H9 (cell line): ENCODE measurements around the gene DNAJC15. TPM values are rescaled to one million over a fixed set of nuclear protein-coding genes. Genes with fewer than 3 reads are reported as not detected.

Experiments used
- DNase-seq: peaks from one replicate; pipeline ENCODE4 v3.0.0-alpha.2; 2017
- H2AFZ ChIP-seq: one replicate; pipeline ENCODE4 v1.6.1; 2013; ENCODE audit warnings: mild to moderate bottlenecking, low read length, control low read depth, moderate library complexity
- H2AK5ac ChIP-seq: 2 replicates; pipeline ENCODE4 v1.6.1; 2013; ENCODE audit warnings: low read length, control low read depth, mixed read lengths; ENCODE audit not compliant: insufficient read length
- H2BK120ac ChIP-seq: one replicate; pipeline ENCODE4 v1.6.1; 2013; ENCODE audit warnings: low read depth, mild to moderate bottlenecking, low read length, control low read depth, inconsistent platforms; ENCODE audit not compliant: poor library complexity, severe bottlenecking
- H2BK12ac ChIP-seq: 2 replicates; pipeline ENCODE4 v1.6.1; 2013; ENCODE audit warnings: low read length, control low read depth, mixed read lengths, low read depth; ENCODE audit not compliant: insufficient read length
- H2BK15ac ChIP-seq: 2 replicates; pipeline ENCODE4 v1.6.1; 2013; ENCODE audit warnings: low read depth, low read length, control low read depth
- H2BK20ac ChIP-seq: one replicate; pipeline ENCODE4 v1.6.1; 2013; ENCODE audit warnings: low read depth, mild to moderate bottlenecking, low read length, control low read depth, inconsistent platforms; ENCODE audit not compliant: poor library complexity, severe bottlenecking
- H2BK5ac ChIP-seq: 2 replicates; pipeline ENCODE4 v1.6.1; 2013; ENCODE audit warnings: low read length, control low read depth, mixed read lengths; ENCODE audit not compliant: insufficient read length
- H3K14ac ChIP-seq: 2 replicates; pipeline ENCODE4 v1.6.1; 2013; ENCODE audit warnings: low read length, control low read depth; ENCODE audit not compliant: insufficient read depth
- H3K18ac ChIP-seq: 2 replicates; pipeline ENCODE4 v1.6.1; 2013; ENCODE audit warnings: low read depth, mild to moderate bottlenecking, mixed read lengths, low read length, control low read depth; ENCODE audit not compliant: insufficient read length
- H3K23ac ChIP-seq: 2 replicates; pipeline ENCODE4 v1.6.1; 2013; ENCODE audit warnings: low read length, control low read depth, mixed read lengths, low read depth; ENCODE audit not compliant: insufficient read length
- H3K23me2 ChIP-seq: 2 replicates; pipeline ENCODE4 v1.6.1; 2013; ENCODE audit warnings: low read depth, mild to moderate bottlenecking, mixed read lengths, low read length, control low read depth; ENCODE audit not compliant: insufficient read length, poor library complexity, severe bottlenecking
- H3K27ac ChIP-seq: 2 replicates; pipeline ENCODE4 v1.5.1; 2013; ENCODE audit warnings: low read length, control low read depth, mixed read lengths, low read depth; ENCODE audit not compliant: insufficient read length
- H3K27me3 ChIP-seq: 2 replicates; pipeline ENCODE4 v1.6.1; 2013; ENCODE audit warnings: low read length, control low read depth, inconsistent platforms; ENCODE audit not compliant: insufficient read depth
- H3K4ac ChIP-seq: 2 replicates; pipeline ENCODE4 v1.6.1; 2013; ENCODE audit warnings: low read depth, mild to moderate bottlenecking, control low read depth, inconsistent platforms, low read length, moderate library complexity
- H3K4me1 ChIP-seq: 2 replicates; pipeline ENCODE4 v1.6.1; 2013; ENCODE audit warnings: low read length, control low read depth, inconsistent platforms; ENCODE audit not compliant: insufficient read depth
- H3K4me2 ChIP-seq: 2 replicates; pipeline ENCODE4 v1.6.1; 2013; ENCODE audit warnings: low read length, control low read depth, mixed read lengths; ENCODE audit not compliant: insufficient read length, insufficient read depth
- H3K56ac ChIP-seq: 2 replicates; pipeline ENCODE4 v1.6.1; 2013; ENCODE audit warnings: low read depth, mild to moderate bottlenecking, mixed read lengths, low read length, control low read depth; ENCODE audit not compliant: insufficient read length
- H3K79me1 ChIP-seq: 2 replicates; pipeline ENCODE4 v1.6.1; 2013; ENCODE audit warnings: low read depth, mild to moderate bottlenecking, moderate library complexity, low read length, control low read depth, inconsistent platforms; ENCODE audit not compliant: insufficient read depth, poor library complexity, severe bottlenecking
- H3K79me2 ChIP-seq: 2 replicates; pipeline ENCODE4 v1.6.1; 2013; ENCODE audit warnings: low read length, control low read depth, inconsistent platforms; ENCODE audit not compliant: insufficient read depth
- H3K9ac ChIP-seq: 2 replicates; pipeline ENCODE4 v1.6.1; 2013; ENCODE audit warnings: low read length, control low read depth, mixed read lengths; ENCODE audit not compliant: insufficient read length; ENCODE audit errors: extremely low read depth
- H3K9me3 ChIP-seq: one replicate; pipeline ENCODE4 v1.6.1; 2013; ENCODE audit warnings: low read depth, low read length, inconsistent platforms; ENCODE audit not compliant: control insufficient read depth
- H3T11ph ChIP-seq: one replicate; pipeline ENCODE4 v1.6.1; 2013; ENCODE audit warnings: mild to moderate bottlenecking, low read length, control low read depth, inconsistent platforms
- H4K20me1 ChIP-seq: one replicate; pipeline ENCODE4 v1.6.1; 2013; ENCODE audit not compliant: control insufficient read depth, insufficient read length, insufficient read depth
- H4K5ac ChIP-seq: 2 replicates; pipeline ENCODE4 v1.6.1; 2013; ENCODE audit warnings: low read depth, mild to moderate bottlenecking, mixed read lengths, low read length, control low read depth; ENCODE audit not compliant: insufficient read length
- H4K8ac ChIP-seq: replicated peaks from 2 replicates; pipeline ENCODE4 v1.6.1; 2013; ENCODE audit warnings: low read length, control low read depth, mixed read lengths, low read depth; ENCODE audit not compliant: insufficient read length
- H4K91ac ChIP-seq: 2 replicates; pipeline ENCODE4 v1.6.1; 2013; ENCODE audit warnings: low read depth, mild to moderate bottlenecking, moderate library complexity, mixed read lengths, low read length, control low read depth; ENCODE audit not compliant: insufficient read length
- H3K27ac Mint-ChIP-seq, 3 experiments: 2 replicates in 2 of 3; 3 replicates in 1 of 3; pipeline ENCODE4 v1.8.0; 2020 to 2021; ENCODE audit warnings: mixed read lengths in 3 of 3, mild to moderate bottlenecking in 1 of 3, moderate library complexity in 1 of 3
- H3K27me3 Mint-ChIP-seq: 2 replicates; pipeline ENCODE4 v1.8.0; 2021; ENCODE audit warnings: low read depth, mild to moderate bottlenecking, moderate library complexity, mixed read lengths
- H3K36me3 Mint-ChIP-seq, 3 experiments: 2 replicates in 2 of 3; 3 replicates in 1 of 3; pipeline ENCODE4 v1.8.0; 2020 to 2021; ENCODE audit warnings: low read depth in 3 of 3, mixed read lengths in 3 of 3; ENCODE audit not compliant: insufficient read depth in 1 of 3
- H3K4me1 Mint-ChIP-seq, 2 experiments: 2 replicates each; pipeline ENCODE4 v1.8.0; 2020; ENCODE audit warnings: mixed read lengths in 2 of 2
- H3K4me3 Mint-ChIP-seq, 2 experiments: 2 replicates in 1 of 2; 3 replicates in 1 of 2; pipeline ENCODE4 v1.8.0; 2020 to 2021; ENCODE audit warnings: mild to moderate bottlenecking in 2 of 2, mixed read lengths in 2 of 2, moderate library complexity in 1 of 2
- H3K9me3 Mint-ChIP-seq, 2 experiments: 2 replicates in 1 of 2; 3 replicates in 1 of 2; pipeline ENCODE4 v1.8.0; 2020; ENCODE audit warnings: mild to moderate bottlenecking in 2 of 2, mixed read lengths in 2 of 2, moderate library complexity in 1 of 2
- total RNA-seq: library from RNA; stranded (reverse); gene quantifications from 2 replicates; pipeline ENCODE4 v1.2.1, GENCODE V29; 2021
- TF ChIP-seq, protein P1 (sequence below): fragments of 200-600 bp; sonication (generic); conservative IDR thresholded peaks from 3 replicates; pipeline ENCODE4 v1.8.0; 2021; ENCODE audit warnings: antibody characterized with exemption, mild to moderate bottlenecking

The DNAJC15 gene
- total RNA-seq, 1 experiment from 2014 or later: 13.4 TPM

DNA sequence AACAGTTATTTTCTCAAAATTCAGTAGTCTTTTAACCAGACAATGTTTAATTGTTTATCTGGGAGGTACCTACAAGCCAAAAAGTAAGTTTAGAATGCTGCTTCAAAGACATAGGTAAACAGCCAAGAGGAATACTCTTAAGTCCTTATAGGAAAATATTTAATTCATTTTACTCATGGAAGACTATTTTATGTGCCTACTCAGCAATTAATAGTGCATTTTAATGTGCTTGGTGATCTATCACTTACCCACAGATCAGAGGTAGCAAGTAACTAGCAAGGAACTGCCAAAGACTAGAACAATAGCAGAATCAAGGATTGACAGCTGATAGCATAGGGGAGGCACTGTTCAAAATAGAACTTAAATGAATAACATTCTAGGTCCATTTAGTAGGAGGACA lies 60.4 kb downstream of the DNAJC15 start:
- Histone ChIP-seq H2BK120ac (no peak overlapping the region), H2BK12ac (no peak overlapping the region), H3K27me3 (no peaks in the 10 kb centered on the region), H2AK5ac (no peak overlapping the region), H4K8ac (no peak overlapping the region), H3K79me2 (no peaks in the 10 kb centered on the region), H2AFZ (no peak overlapping the region), H4K20me1 (no peaks in the 10 kb centered on the region), H2BK20ac (no peak overlapping the region), H2BK5ac (no peak overlapping the region), H3K4me1 (no peaks in the 10 kb centered on the region), H3K4me2 (no peak overlapping the region), H4K91ac (no peak overlapping the region), H3K56ac (no peak overlapping the region), H3K14ac (no peak overlapping the region), H3K9me3 (no peaks in the 10 kb centered on the region), H3K18ac (no peak overlapping the region), H4K5ac (no peak overlapping the region), H3K23me2 (no peaks in the 10 kb centered on the region), H3K23ac (no peak overlapping the region), H3K4ac (no peak overlapping the region), H3K9ac (no peak overlapping the region), H3T11ph (no peak overlapping the region), H3K27ac (no peak overlapping the region), H2BK15ac (no peak overlapping the region), H3K79me1 (no peaks in the 10 kb centered on the region)
- H3K9me3 Mint-ChIP-seq: peaks cover 2 to 3% of the 10 kb centered on the region in 2 experiments; a peak in 2 of 5 replicates
- peaks cover 6 to 7% of the 10 kb centered on the region in 2 experiments for H3K4me1 Mint-ChIP-seq
- TF ChIP-seq, protein P1, sequence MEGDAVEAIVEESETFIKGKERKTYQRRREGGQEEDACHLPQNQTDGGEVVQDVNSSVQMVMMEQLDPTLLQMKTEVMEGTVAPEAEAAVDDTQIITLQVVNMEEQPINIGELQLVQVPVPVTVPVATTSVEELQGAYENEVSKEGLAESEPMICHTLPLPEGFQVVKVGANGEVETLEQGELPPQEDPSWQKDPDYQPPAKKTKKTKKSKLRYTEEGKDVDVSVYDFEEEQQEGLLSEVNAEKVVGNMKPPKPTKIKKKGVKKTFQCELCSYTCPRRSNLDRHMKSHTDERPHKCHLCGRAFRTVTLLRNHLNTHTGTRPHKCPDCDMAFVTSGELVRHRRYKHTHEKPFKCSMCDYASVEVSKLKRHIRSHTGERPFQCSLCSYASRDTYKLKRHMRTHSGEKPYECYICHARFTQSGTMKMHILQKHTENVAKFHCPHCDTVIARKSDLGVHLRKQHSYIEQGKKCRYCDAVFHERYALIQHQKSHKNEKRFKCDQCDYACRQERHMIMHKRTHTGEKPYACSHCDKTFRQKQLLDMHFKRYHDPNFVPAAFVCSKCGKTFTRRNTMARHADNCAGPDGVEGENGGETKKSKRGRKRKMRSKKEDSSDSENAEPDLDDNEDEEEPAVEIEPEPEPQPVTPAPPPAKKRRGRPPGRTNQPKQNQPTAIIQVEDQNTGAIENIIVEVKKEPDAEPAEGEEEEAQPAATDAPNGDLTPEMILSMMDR: no peak
- H3K27me3 Mint-ChIP-seq: no peaks in the 10 kb centered on the region
- H3K36me3 Mint-ChIP-seq: peaks cover 5 to 20% (median 19%) of the 10 kb centered on the region in 3 experiments
- DNase-seq: no peak
- H3K27ac Mint-ChIP-seq: no peak overlapping the region
- H3K4me3 Mint-ChIP-seq: no peak overlapping the region
